ENCODE results near the gene PPP1R9B. TPM values are rescaled to one million over a fixed set of nuclear protein-coding genes. Genes with fewer than 3 reads are reported as not detected.
A peak's percentile ranks its signal among the peaks of the same experiment; 100 is the strongest.

PPP1R9B gene
- total RNA-seq, 3 donors from 2014 or later, result 70.2 to 82.2 (median 76.6) TPM

- ATAC-seq, result no peak
- H3K36me3 Mint-ChIP-seq (ENCODE audit: insufficient read depth), result no peaks in the 10 kb centered on the region
- no peak for DNase-seq
- no peak overlapping the region for H3K4me3 Mint-ChIP-seq
- peaks cover 3% of the 10 kb centered on the region for H3K4me1 Mint-ChIP-seq (ENCODE audit: low read depth)
- no peaks in the 10 kb centered on the region for H3K9me3 Mint-ChIP-seq
- no peaks in the 10 kb centered on the region for H3K27me3 Mint-ChIP-seq (ENCODE audit: low read depth)
Measured at GRCh38 chr17:50090071-50090470, 60.4 kb downstream of the PPP1R9B start.

- Mint-ChIP-seq H3K27me3 (ENCODE audit: low read depth) (no peaks in the 10 kb centered on the region), H3K36me3 (ENCODE audit: insufficient read depth) (no peaks in the 10 kb centered on the region), H3K4me1 (ENCODE audit: low read depth) (no peaks in the 10 kb centered on the region), H3K9me3 (no peaks in the 10 kb centered on the region), H3K4me3 (no peak overlapping the region)
- ATAC-seq (no peak), DNase-seq (no peak)
Measured at GRCh38 chr17:50088952-50089825, 61.3 kb downstream of the PPP1R9B start.

DNA sequence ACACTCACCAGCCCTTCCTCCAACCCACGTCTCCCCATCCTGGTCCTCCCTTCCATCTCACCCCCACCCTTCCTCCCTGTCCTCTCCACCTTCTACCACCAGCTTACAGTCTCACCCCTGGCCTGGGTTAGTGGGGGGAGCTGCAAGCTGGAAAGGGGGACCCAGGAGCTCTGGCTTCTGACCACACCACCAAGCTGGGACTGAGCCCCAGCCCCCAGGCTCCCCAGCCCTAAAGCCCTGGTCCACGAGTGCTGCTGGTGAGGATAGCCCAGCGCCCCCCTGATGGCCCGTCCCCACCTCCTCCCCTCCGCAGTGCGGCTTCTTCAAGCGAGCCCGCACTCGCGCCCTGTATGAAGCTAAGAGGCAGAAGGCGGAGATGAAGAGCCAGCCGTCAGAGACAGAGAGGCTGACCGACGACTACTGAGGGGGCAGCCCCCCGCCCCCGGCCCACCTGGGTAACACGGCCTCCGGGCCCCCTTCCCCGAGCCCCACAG is 62.5 kb downstream of the PPP1R9B start:
- H3K4me3 Mint-ChIP-seq, result no peak overlapping the region
- H3K27me3 Mint-ChIP-seq (ENCODE audit: low read depth), result no peaks in the 10 kb centered on the region
- ATAC-seq (no peak), DNase-seq (no peak)
- no peaks in the 10 kb centered on the region for H3K4me1 Mint-ChIP-seq (ENCODE audit: low read depth)
- no peaks in the 10 kb centered on the region for H3K9me3 Mint-ChIP-seq
- no peaks in the 10 kb centered on the region for H3K36me3 Mint-ChIP-seq (ENCODE audit: insufficient read depth)

- Mint-ChIP-seq H3K4me1 (ENCODE audit: low read depth) (no peaks in the 10 kb centered on the region), H3K4me3 (no peak overlapping the region), H3K9me3 (no peaks in the 10 kb centered on the region), H3K27me3 (ENCODE audit: low read depth) (no peaks in the 10 kb centered on the region), H3K36me3 (ENCODE audit: insufficient read depth) (no peaks in the 10 kb centered on the region)
- peak; percentile 95 for ATAC-seq
- peak; percentile 73 for DNase-seq
Measured at GRCh38 chr17:50087246-50087911, 63.1 kb downstream of the PPP1R9B start.

Other genes starting within 250 kb of the PPP1R9B start
- 1 to 10 TPM in 1 of 3 donors, under 1 TPM in 2; 0.73 to 1.1 (median 0.99) TPM for gene DLX4, start 181.5 kb downstream of the PPP1R9B start, total RNA-seq
- gene DLX3, start 155.5 kb downstream of the PPP1R9B start, total RNA-seq, result under 1 TPM; 0.08 to 0.47 (median 0.25) TPM
- 10 to 100 TPM in 1 of 3 donors, 1 to 10 TPM in 2; 9.2 to 10.2 (median 9.4) TPM for gene ITGA3, start 94.6 kb downstream of the PPP1R9B start, total RNA-seq
- 10 to 100 TPM in 1 of 3 donors, 1 to 10 TPM in 2; 8.8 to 11.7 (median 9.2) TPM for gene PDK2, start 55.3 kb downstream of the PPP1R9B start, total RNA-seq
- gene SAMD14, start 20.5 kb downstream of the PPP1R9B start, total RNA-seq, result under 1 TPM; 0.47 to 0.78 (median 0.52) TPM
- gene SGCA, start 15.3 kb upstream of the PPP1R9B start, total RNA-seq, result not detected
- gene COL1A1, start 51.0 kb upstream of the PPP1R9B start, total RNA-seq, result 1 to 10 TPM; 1.6 to 3.2 (median 2.8) TPM
- not detected for gene TMEM92, start 123.8 kb upstream of the PPP1R9B start, total RNA-seq
- gene XYLT2, start 195.4 kb upstream of the PPP1R9B start, total RNA-seq, result 10 to 100 TPM; 23.8 to 25.0 (median 24.1) TPM
- 100 to 1,000 TPM in 2 of 3 donors, 10 to 100 TPM in 1; 85.2 to 109 (median 102) TPM for gene MRPL27, start 222.5 kb upstream of the PPP1R9B start, total RNA-seq
- gene EME1, start 222.6 kb upstream of the PPP1R9B start, total RNA-seq, result 10 to 100 TPM; 12.2 to 13.3 (median 12.6) TPM
- gene LRRC59, start 246.8 kb upstream of the PPP1R9B start, total RNA-seq, result 100 to 1,000 TPM; 153 to 174 (median 159) TPM

Measured in activated T-cell treated with anti-CD3 and anti-CD28 coated beads, Interleukin-2, amount 50 U/mL, for 4 hours (primary cell).